GM18498 (cell line): ENCODE data around the gene ADAMTS20.

Source experiments
- ATAC-seq: cut with Tn5 transposase; IDR thresholded peaks from one replicate; pipeline ENCODE4 v1.9.1; 2021; ENCODE audit warnings: mild to moderate bottlenecking, moderate library complexity; ENCODE audit not compliant: unreplicated experiment

Gene ADAMTS20

DNA sequence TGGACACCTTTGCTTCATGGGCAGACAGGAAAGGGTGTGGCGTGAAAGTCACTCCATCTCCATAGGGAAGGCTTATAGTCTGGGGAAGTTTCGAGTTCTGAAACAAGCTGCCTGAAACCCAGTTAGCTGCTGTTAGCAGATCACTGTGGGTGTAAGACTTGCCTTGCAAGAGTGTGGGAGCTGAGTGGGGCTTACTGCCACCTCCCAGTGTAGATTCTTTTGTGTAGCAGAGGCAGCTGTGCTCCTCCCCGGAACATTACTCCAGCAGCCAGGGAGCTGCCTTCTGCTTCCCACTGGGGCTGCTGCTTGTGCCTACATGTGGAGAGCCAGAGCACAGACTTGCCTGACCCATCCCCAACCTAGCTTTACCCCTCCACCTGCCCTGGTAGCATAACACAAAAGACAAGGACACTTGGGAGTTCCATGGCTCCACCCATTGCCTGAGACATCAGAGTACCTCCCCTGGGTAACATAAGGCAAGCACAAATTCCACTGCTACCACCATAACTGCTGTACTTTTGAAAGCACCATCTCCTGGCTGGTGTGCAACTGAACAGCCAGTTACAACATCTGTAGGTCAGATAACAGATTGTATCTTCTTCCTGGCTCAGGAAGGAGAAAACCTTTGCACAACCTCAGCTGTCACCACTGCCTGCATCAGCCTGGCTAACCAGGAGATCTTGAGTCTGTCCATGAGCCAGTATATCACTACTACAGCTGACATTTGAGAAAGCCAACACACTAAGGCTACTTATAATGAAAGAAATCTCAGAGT is 69.5 kb downstream of the ADAMTS20 start:
- no peak for ATAC-seq

DNA sequence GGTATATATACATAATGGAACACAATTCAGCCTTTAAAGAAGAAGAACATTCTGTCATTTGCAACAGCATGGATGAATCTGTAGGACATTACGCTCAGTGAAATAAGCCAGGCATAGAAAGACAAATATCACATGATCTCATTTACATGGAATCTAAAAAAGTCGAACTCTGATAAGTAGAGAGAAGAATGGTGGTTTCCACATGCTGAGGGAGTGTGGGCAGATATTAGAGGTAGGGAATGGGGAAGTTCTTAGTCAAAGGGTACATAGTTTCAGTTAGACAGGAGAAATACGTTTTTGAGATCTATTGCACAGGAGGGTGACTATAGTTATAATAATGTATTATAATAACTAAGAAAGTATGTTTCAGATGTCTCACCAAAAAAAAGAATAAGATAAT is 71.4 kb downstream of the ADAMTS20 start:
- ATAC-seq = no peak

DNA sequence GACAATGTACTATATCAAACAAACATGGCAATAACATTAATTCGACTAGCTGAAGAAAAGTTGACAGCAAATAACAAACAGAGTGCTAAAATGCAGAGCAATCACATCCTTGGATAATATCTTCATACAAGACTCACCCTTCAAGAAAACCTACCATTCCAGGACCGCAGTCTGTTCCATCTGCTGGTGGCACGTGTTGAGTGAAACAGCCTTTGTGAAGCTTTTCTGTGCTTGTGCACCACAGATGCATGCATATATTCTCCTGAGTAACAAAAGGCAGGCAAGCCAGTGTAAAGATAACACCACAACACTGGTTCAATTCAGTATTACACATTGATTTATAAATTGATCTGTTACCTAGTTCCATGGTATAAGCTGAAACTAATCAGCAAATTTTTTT is 89.3 kb downstream of the ADAMTS20 start:
- no peak for ATAC-seq

DNA sequence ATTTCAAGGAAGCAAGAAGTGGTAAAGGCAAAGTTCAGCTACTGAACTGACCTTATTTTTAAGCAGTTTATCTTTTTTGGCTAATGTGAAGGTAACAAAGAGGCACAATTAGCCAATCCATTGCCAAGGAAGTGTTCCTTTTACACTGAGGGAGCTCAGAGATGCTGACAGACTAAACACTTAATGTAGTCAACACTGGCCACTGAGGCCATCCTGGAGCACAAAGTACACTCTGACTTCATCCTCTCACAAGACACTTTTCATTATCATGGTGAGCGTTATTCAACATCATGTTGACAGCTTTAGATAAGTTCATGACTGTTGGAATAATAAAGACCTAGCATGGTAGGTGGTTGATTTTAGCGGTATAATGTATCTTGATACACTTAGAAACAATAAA is 89.9 kb downstream of the ADAMTS20 start:
- ATAC-seq = no peak

DNA sequence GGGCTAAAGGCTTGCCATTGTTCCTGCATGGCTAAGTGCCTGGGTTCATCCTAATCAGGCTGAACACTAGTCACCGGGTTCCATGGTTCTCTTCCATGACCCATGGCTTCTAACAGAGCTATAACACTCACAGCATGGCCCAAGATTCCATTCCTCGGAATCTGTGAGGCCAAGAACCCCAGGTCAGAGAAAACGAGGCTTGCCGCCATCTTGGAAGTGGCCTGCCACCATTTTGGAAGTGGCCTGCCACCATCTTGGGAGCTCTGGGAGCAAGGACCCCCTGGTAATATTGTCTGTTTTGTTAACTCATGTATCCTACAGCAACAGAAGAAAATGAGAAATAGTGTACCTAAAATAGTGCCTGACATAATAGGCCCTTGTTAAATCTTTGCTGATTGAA is 92.7 kb downstream of the ADAMTS20 start:
- ATAC-seq = no peak

DNA sequence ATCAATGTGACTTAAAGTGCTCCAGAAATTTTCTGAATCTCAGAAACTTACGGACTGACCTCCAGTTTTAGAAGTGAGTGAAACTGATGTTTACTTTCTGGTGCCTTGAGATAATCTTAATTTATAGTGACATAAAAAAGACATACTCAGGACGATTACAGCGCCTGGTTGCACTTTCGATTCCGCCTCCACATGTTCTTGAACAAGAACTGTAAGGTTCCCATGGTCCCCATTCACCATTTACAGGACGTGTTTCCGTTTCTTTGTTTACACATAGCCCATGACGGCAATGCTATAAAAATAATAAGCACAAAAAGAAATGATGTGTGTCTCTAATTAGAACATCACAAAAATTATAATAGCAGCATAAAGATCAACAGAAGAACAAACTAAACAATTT is 98.2 kb downstream of the ADAMTS20 start:
- ATAC-seq = no peak

DNA sequence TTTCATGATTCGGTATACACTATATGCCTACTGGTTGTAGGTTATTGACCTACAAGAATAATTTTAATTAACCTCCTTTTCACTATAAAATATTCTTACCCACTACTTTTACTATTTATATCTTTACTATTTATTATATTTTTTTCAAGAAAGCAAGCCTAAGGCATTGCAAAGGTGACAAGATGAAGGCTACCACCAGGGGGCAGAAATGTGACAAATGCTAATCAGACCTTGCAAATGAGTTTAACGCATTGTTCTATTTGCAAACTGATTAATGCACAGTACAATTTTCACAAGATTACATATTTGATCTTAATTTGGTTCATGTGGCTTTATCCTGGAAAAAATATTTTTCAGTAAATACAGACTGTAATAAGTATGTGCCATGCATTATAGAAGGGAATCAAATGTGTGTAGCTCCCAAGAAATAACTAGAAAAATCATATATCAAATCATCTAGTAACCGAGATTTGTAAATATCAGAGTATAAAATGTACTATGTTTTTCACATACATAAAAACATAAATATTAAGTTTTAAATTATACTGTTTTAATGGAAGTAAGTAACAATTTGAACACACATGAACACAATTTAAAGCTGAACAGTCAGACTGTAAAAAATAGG is 107.0 kb downstream of the ADAMTS20 start:
- peak; percentile 71 for ATAC-seq

DNA sequence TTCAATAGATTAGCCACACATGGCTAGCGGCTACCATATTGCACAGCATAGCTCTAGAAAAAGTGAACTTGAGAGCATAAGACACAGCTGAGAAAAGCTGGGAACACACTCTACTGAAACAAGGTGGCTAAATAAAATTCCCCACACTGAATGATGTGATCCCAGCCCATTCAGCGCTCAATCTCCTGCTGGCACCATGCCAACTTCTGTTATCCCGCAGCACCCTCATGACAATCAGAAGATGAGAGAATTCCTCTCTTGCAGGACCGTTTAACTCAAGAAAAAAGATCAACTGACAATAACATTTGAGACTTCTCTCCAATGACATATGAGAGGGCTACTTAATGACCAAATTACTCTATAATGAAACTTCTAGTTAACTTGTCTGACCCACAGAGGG is 115.4 kb downstream of the ADAMTS20 start:
- no peak for ATAC-seq

DNA sequence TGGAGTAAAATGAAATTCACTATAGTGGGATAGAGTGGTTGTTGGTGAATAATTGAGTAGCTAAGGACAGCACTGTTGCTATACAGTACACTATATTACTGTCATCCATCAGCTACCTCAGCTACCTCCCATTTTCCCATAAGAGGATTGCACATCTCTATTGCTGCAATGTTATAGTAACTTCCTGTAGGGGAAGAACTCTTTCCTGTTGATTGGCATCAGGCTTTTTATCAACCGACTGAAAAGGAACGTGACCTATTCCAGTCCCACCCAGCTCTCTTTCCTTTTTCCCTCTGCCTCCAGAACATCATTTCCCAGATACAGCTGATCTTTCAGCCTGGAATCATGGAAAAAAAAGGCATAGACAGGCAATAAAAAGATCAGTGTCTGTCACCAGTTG is 117.4 kb downstream of the ADAMTS20 start:
- ATAC-seq = no peak

DNA sequence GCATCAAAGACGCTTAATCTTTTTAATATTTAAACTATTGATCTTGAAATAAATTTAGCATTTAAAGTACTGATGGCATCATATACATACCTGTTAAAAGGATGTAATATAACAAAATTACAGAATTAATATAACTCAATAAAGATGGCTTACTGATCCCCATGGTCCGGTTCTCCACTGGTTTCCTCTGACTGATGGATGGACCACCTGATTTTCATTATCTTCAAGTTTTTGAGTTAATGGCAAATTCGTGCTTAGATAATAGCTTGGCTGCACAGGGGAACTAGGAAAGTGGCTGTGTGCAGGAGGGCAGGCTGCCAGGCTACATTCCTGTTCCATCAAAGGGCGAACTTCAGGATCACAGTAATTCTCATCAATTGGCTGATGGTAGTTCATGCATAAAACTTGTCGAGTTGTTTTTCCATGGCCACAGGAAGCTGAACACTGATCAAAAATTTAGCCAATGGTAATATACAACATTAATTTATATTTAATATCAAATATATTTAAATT is 123.9 kb downstream of the ADAMTS20 start:
- ATAC-seq = no peak

DNA sequence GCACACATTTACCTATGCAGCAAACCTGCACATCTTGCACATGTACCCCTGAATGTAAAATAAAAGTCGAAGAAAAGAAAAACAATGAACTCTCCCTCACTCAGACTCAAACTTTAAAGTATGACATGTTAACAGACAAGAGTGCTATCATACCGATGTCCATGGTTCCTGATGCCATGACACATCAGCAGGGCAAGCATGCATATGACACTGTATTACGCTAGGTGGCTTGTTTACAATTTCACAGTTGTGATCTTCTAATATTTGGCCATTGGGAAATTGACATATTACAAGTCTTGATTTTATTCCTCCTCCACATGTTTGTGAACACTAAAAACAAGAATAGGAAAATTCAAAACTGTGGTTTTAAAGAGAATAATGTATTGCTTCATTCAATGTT is 126.6 kb downstream of the ADAMTS20 start:
- no peak for ATAC-seq

DNA sequence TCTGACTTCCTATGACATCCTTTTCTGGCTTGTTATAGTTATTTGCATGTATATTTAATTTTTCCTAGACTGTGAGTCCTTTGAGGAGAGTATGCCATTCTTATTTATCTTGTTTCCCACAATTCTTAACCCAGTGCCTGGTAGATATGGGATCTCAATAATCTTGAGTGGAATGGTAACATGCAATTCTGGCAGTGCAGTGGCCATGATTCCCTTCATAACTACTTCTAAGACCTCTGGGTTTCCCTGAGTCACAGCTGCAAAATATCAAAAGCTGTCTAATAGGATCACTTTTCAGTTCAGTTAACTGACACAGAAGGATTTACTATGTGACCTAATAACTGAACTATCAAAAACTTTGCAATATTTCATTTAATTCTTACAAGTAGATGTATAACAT is 135.0 kb downstream of the ADAMTS20 start:
- ATAC-seq = no peak

DNA sequence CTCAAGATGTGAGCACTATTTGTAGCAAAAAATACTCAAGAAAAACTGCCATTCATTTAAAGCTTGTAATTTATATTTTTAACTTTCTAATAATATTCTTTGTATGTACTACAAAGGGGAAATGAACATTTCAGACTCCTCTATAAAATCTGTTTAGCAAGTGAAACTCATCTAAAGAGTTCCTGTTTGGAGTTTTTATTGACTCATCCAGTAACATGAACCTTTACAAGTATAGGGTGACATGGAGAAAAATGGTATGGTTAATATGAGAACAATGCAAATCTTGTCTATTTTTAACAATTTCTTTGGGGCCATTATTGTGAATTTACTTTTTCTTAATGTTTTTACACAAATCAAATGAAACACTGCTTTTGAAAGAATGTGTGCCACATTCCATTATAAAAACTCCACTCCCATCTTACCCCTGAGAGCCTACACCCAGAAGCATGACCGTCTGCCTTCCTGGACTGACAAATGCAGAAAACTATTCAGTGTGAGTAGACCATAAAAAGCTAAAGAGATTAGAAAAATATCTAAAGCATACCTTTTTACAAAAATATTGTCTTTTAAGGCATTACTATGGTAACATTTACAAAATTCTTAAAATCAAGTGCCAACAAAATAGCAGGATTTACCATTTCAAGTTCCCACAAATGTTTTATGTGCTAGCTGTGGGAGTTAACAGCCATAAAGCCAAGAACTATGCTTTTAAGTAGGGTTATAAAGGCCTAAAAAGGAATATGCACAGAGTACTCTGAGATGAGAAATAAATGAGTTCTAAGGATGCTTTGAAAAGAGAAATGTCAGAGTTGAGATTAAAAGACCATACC is 144.0 kb downstream of the ADAMTS20 start:
- no peak for ATAC-seq

DNA sequence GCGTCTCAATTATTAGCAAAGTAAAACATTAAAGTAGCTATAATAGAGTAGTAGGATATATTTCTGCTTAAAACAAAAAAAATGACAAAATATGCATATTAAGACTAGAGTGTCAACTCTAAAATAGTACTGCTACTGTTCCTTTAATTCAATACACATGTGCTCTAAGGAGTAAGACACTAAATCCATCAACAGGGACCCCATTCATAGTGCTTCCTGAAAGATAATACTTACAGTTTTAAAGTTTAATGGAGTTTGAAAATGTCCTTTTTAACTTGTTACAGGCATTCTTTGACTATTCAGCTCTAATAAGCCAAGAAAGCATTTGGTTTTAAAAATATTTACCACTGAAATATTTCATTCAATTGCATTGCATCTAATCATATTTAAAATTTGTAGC is 145.2 kb downstream of the ADAMTS20 start:
- ATAC-seq = no peak

DNA sequence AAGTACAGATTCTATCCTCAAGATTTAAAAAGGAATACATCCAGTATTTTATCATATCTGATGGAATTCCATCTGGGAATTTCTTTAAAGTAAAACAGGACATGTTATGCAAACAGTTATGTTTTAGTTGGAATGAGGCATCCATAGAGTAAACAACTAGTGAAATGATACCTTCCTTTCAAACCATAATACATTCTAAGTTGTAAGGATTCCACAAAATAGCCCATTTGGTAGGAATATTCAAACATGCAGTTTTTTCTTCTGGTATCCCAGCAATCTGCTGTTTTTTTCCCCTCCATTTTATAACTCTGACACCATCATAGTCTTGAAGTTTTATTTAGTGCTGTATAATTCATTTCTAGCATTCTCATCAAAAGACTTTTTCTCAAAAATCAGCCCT is 149.6 kb downstream of the ADAMTS20 start:
- ATAC-seq = no peak

DNA sequence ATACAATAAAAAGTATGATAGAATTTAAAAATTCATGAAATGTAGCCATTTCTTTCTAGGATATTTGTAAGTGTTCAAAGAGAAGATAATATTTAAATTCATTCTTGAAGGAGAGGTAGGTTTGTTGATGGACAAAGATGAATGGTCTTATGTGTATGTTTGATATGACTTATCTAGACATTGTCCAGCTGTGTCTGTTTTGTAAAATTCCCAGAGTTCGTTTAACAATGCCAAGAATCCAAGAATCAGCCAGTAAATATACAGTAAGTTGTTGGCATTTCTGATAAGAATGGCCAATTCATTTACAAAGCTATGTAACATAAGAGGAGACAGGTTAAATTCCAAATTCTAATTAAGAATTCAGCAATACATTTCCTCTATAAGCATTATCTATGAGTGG is 150.9 kb downstream of the ADAMTS20 start:
- ATAC-seq = no peak

DNA sequence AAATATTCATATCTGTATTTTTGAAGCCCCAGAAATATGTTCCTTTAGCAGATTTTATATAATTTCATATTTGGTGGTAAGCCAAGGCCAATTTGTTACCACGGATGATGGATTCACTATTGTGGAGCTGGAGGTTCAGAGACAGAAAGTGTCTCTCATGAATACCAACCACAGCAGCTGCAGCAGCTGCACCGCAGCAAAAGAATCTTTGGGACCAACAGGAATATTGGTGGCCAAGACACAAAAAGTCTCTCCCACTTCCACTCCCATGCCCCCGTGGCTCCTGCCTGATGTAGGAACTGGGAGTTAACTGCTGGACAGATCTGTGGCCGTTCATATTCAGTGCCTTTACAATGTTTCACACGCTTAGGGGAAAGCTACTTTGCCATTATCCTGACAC is 155.3 kb downstream of the ADAMTS20 start:
- no peak for ATAC-seq

DNA sequence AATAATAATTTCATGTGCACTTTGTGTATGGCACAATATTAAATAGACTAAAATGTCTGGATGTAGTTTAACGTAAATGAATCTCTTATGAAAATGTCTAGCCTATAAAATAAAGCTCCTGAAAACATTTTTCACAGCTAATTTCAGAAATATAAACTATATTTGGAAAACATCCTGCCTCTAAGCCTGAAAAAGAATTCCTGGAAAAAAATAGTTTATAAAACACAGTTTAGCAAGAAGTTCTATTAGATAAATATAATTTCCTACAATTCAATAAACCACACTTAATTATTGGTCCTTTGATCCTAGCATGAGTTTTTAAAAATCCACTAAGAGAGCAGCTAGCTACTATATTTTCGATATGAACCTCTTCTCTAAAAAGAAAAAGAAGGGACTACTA is 159.9 kb downstream of the ADAMTS20 start:
- no peak for ATAC-seq

DNA sequence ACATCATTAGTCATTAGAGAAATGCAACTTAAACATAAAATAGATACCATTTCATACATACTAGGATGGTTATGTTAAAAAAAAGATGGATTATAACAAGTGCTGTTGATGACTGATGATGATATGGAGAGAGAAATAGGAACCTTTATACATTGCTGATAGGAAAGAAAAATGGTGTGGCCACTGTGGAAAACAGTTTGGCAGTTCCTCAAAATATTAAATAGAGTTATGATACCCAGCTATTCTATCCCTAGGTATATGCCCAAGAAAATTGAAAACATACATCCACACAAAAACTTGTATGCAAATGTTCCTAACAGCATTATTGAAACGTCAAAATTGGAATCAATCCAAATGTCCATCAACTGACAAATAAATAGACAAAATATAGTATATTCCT is 170.1 kb downstream of the ADAMTS20 start:
- ATAC-seq = no peak

DNA sequence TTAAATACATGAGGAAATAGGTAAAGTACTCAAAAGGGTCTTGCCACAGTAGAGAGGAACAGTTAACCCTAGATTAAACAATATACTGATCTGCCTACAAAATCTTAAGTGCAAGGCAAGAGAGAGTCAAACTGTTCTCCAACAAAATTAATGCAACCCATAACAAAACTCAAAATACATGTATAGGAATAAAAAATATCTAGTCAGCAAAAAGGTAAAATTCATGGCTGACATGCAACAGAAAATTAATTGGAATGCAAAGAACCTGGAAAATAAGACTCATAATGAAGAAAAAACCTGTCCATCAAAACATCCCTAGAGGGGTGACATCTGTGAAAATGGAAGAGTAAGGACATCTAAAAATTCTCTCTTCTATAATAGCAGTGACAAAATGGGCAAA is 173.6 kb downstream of the ADAMTS20 start:
- ATAC-seq = no peak

DNA sequence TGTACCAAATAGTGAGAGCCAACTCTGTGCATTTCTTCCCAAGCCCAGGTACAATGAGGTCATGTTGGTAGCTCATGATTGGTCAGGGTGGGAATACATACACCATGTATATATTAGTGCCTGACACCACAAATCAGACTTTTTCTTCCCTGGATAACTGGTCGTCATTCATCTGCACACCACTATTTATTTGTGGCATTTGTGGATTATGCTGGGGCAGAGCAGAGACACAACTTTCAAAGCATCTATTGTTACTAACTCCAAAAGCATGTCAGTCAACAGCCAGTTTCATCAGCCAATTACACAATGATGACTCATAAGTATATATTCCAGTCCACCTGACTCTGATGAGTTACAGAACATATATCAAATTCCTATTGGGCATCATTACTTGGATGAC is 181.7 kb downstream of the ADAMTS20 start:
- ATAC-seq = no peak
